CD4-positive, CD25-positive, alpha-beta regulatory T cell (primary cell): ENCODE results near the gene C13orf46. TPM values are rescaled to one million over a fixed set of nuclear protein-coding genes. Genes with fewer than 3 reads are reported as not detected.

Experiments
- ATAC-seq, 2 donors: fragments of 150-1000 bp; cut with Tn5 transposase; one replicate each; pipeline ENCODE4 v1.10.0; 2021; ENCODE audit warnings: low read depth in 2 of 2, moderate number of reproducible peaks in 2 of 2, moderate library complexity in 1 of 2
- DNase-seq, 3 donors: peaks; one replicate each; pipeline versions ENCODE4 v3.0.0 to v3.0.0-alpha.2; 2012 to 2022; ENCODE audit warnings: mixed read lengths in 1 of 3
- H3K27ac ChIP-seq: one replicate; pipeline ENCODE4 v1.7.0; 2013; ENCODE audit warnings: mild to moderate bottlenecking, low read length; ENCODE audit not compliant: insufficient read depth, poor library complexity, severe bottlenecking
- H3K27me3 ChIP-seq: one replicate; pipeline ENCODE4 v1.7.0; 2013; ENCODE audit warnings: low read length; ENCODE audit not compliant: control insufficient read depth, insufficient read depth
- H3K36me3 ChIP-seq: one replicate; pipeline ENCODE4 v1.7.0; 2013; ENCODE audit warnings: mild to moderate bottlenecking, low read length, moderate library complexity; ENCODE audit not compliant: control insufficient read depth, insufficient read depth
- H3K4me1 ChIP-seq: 2 replicates; pipeline ENCODE4 v1.7.0; 2013; ENCODE audit warnings: mild to moderate bottlenecking, low read length; ENCODE audit not compliant: insufficient read depth, control insufficient read depth, poor library complexity, severe bottlenecking
- H3K4me3 ChIP-seq: one replicate; pipeline ENCODE4 v1.7.0; 2013; ENCODE audit warnings: low read depth, mild to moderate bottlenecking, low read length, moderate library complexity
- H3K9me3 ChIP-seq, 2 experiments: 1 replicate in 1 of 2; 2 replicates in 1 of 2; pipeline ENCODE4 v1.7.0; 2013; ENCODE audit warnings: low read length in 2 of 2, mild to moderate bottlenecking in 1 of 2, moderate library complexity in 1 of 2; ENCODE audit not compliant: control insufficient read depth in 2 of 2
- H3K27ac Mint-ChIP-seq, 3 donors: one replicate each; pipeline ENCODE4 v1.8.0; 2020 to 2022; ENCODE audit warnings: mild to moderate bottlenecking in 3 of 3, mixed read lengths in 3 of 3, moderate library complexity in 2 of 3
- H3K27me3 Mint-ChIP-seq: one replicate; pipeline ENCODE4 v1.8.0; 2022; ENCODE audit warnings: mild to moderate bottlenecking, mixed read lengths
- H3K36me3 Mint-ChIP-seq: one replicate; pipeline ENCODE4 v1.8.0; 2020; ENCODE audit warnings: mixed read lengths
- H3K4me1 Mint-ChIP-seq, 4 donors: one replicate each; pipeline ENCODE4 v1.8.0; 2020 to 2022; ENCODE audit warnings: mixed read lengths in 4 of 4, mild to moderate bottlenecking in 1 of 4
- H3K4me3 Mint-ChIP-seq, 4 donors: one replicate each; pipeline ENCODE4 v1.8.0; 2020 to 2022; ENCODE audit warnings: mild to moderate bottlenecking in 4 of 4, mixed read lengths in 4 of 4, moderate library complexity in 3 of 4
- H3K9me3 Mint-ChIP-seq, 7 donors: one replicate each; pipeline ENCODE4 v1.8.0; 2020 to 2022; ENCODE audit warnings: mixed read lengths in 7 of 7, mild to moderate bottlenecking in 3 of 7, moderate library complexity in 2 of 7
- polyA plus RNA-seq, 4 donors: library from polyadenylated mRNA; unstranded; fragments of 300-500 nt; fragmentation: Illumina TruSeq; gene quantifications; one replicate each; pipeline ENCODE4 v1.2.3, GENCODE V29; 2021
- total RNA-seq: library from RNA; stranded (reverse); gene quantifications from one replicate; pipeline ENCODE4 v1.2.3, GENCODE V29; 2022

C13orf46 gene
- total and polyA plus RNA-seq, 5 donors from 2014 or later = 0.16 to 21.2 (median 0.55) TPM

GRCh38 chr13:113919761-113920559 lies 53.9 kb downstream of the C13orf46 start:
- no peak overlapping the region for H3K27ac Mint-ChIP-seq
- Histone ChIP-seq H3K4me1 (no peaks in the 10 kb centered on the region), H3K27ac (no peak overlapping the region), H3K9me3 (peaks cover 7 to 9% of the 10 kb centered on the region in 2 experiments), H3K36me3 (no peaks in the 10 kb centered on the region), H3K4me3 (no peak overlapping the region), H3K27me3 (peaks cover 11% of the 10 kb centered on the region)
- ATAC-seq (no peak), DNase-seq (no peak)
- H3K4me3 Mint-ChIP-seq = no peak overlapping the region
- H3K9me3 Mint-ChIP-seq = peaks cover 0 to 9% (median 4%) of the 10 kb centered on the region in 7 donors
- H3K36me3 Mint-ChIP-seq = no peaks in the 10 kb centered on the region
- H3K4me1 Mint-ChIP-seq = no peaks in the 10 kb centered on the region
- H3K27me3 Mint-ChIP-seq = peaks cover 8% of the 10 kb centered on the region

GRCh38 chr13:113918981-113919701 lies 54.7 kb downstream of the C13orf46 start:
- H3K27me3 ChIP-seq = peaks cover 13% of the 10 kb centered on the region
- H3K36me3 ChIP-seq = no peaks in the 10 kb centered on the region
- DNase-seq (no peak), ATAC-seq (no peak)
- peaks cover 7 to 9% of the 10 kb centered on the region in 2 experiments for H3K9me3 ChIP-seq
- Mint-ChIP-seq H3K4me3 (no peak overlapping the region), H3K9me3 (peaks cover 0 to 9% (median 4%) of the 10 kb centered on the region in 7 donors), H3K27ac (no peak overlapping the region), H3K4me1 (no peaks in the 10 kb centered on the region), H3K36me3 (peaks cover 3% of the 10 kb centered on the region), H3K27me3 (peaks cover 12% of the 10 kb centered on the region)
- no peak overlapping the region for H3K27ac ChIP-seq
- no peak overlapping the region for H3K4me3 ChIP-seq
- H3K4me1 ChIP-seq = no peaks in the 10 kb centered on the region

- H3K27ac ChIP-seq = no peak overlapping the region
- DNase-seq (no peak), ATAC-seq (no peak)
- H3K9me3 Mint-ChIP-seq = peaks cover 0 to 9% (median 4%) of the 10 kb centered on the region in 7 donors
- H3K4me1 Mint-ChIP-seq = no peaks in the 10 kb centered on the region
- no peaks in the 10 kb centered on the region for H3K4me1 ChIP-seq
- H3K36me3 ChIP-seq = no peaks in the 10 kb centered on the region
- H3K27ac Mint-ChIP-seq = no peak overlapping the region
- peaks cover 17% of the 10 kb centered on the region for H3K27me3 ChIP-seq
- peaks cover 7 to 9% of the 10 kb centered on the region in 2 experiments for H3K9me3 ChIP-seq
- H3K4me3 ChIP-seq = no peak overlapping the region
- H3K27me3 Mint-ChIP-seq = peaks cover 15% of the 10 kb centered on the region
- H3K36me3 Mint-ChIP-seq = peaks cover 5% of the 10 kb centered on the region
- H3K4me3 Mint-ChIP-seq = no peak overlapping the region
Measured at GRCh38 chr13:113918580-113918979, 55.3 kb downstream of the C13orf46 start.

- Mint-ChIP-seq H3K4me3 (no peak overlapping the region), H3K4me1 (no peaks in the 10 kb centered on the region), H3K9me3 (peaks cover 0 to 9% (median 2%) of the 10 kb centered on the region in 7 donors), H3K36me3 (peaks cover 5% of the 10 kb centered on the region), H3K27me3 (peaks cover 14% of the 10 kb centered on the region), H3K27ac (no peak overlapping the region)
- no peak for DNase-seq
- peaks cover 20% of the 10 kb centered on the region for H3K27me3 ChIP-seq
- ATAC-seq = no peak
- H3K27ac ChIP-seq = no peak overlapping the region
- H3K36me3 ChIP-seq = no peaks in the 10 kb centered on the region
- no peak overlapping the region for H3K4me3 ChIP-seq
- peaks cover 7 to 9% of the 10 kb centered on the region in 2 experiments for H3K9me3 ChIP-seq
- H3K4me1 ChIP-seq = no peaks in the 10 kb centered on the region
Measured at GRCh38 chr13:113917594-113918371, 56.1 kb downstream of the C13orf46 start.

- H3K27ac Mint-ChIP-seq = no peak overlapping the region
Measured at GRCh38 chr13:113917096-113917495, 56.8 kb downstream of the C13orf46 start.

GRCh38 chr13:113916330-113916815 lies 57.5 kb downstream of the C13orf46 start:
- Mint-ChIP-seq H3K27me3 (peaks cover 23% of the 10 kb centered on the region), H3K27ac (no peak overlapping the region), H3K36me3 (peaks cover 5% of the 10 kb centered on the region), H3K4me3 (no peak overlapping the region), H3K4me1 (peaks cover 0 to 2% (median 0%) of the 10 kb centered on the region in 4 donors), H3K9me3 (peaks cover 0 to 7% (median 3%) of the 10 kb centered on the region in 7 donors)
- H3K27ac ChIP-seq = no peak overlapping the region
- H3K9me3 ChIP-seq = peaks cover 3 to 8% of the 10 kb centered on the region in 2 experiments
- no peak for DNase-seq
- no peak overlapping the region for H3K4me3 ChIP-seq
- no peaks in the 10 kb centered on the region for H3K4me1 ChIP-seq
- H3K27me3 ChIP-seq = peaks cover 22% of the 10 kb centered on the region
- no peaks in the 10 kb centered on the region for H3K36me3 ChIP-seq
- ATAC-seq = no peak

More at GRCh38 chr13:113917096-113917495, 56.8 kb downstream of the C13orf46 start:
- peaks cover 0 to 2% (median 0%) of the 10 kb centered on the region in 4 donors for H3K4me1 Mint-ChIP-seq
- DNase-seq (no peak), ATAC-seq (no peak)
- H3K4me3 ChIP-seq = no peak overlapping the region
- H3K36me3 Mint-ChIP-seq = peaks cover 5% of the 10 kb centered on the region
- no peak overlapping the region for H3K4me3 Mint-ChIP-seq
- H3K27me3 ChIP-seq = peaks cover 26% of the 10 kb centered on the region
- H3K4me1 ChIP-seq = no peaks in the 10 kb centered on the region
- H3K9me3 Mint-ChIP-seq = peaks cover 0 to 9% (median 5%) of the 10 kb centered on the region in 7 donors
- peaks cover 19% of the 10 kb centered on the region for H3K27me3 Mint-ChIP-seq
- H3K36me3 ChIP-seq = no peaks in the 10 kb centered on the region
- H3K27ac ChIP-seq = no peak overlapping the region
- H3K9me3 ChIP-seq = peaks cover 9 to 11% of the 10 kb centered on the region in 2 experiments

- Histone ChIP-seq H3K36me3 (no peaks in the 10 kb centered on the region), H3K27ac (no peak overlapping the region), H3K4me3 (no peak overlapping the region), H3K4me1 (no peaks in the 10 kb centered on the region), H3K27me3 (peaks cover 27% of the 10 kb centered on the region), H3K9me3 (peaks cover 0 to 5% of the 10 kb centered on the region in 2 experiments)
- no peak for DNase-seq
- Mint-ChIP-seq H3K4me3 (no peak overlapping the region), H3K4me1 (peaks cover 0 to 2% (median 0%) of the 10 kb centered on the region in 4 donors), H3K27me3 (peaks cover 28% of the 10 kb centered on the region), H3K27ac (no peak overlapping the region), H3K36me3 (peaks cover 5% of the 10 kb centered on the region), H3K9me3 (peaks cover 0 to 7% (median 2%) of the 10 kb centered on the region in 7 donors)
- no peak for ATAC-seq
Measured at GRCh38 chr13:113915786-113916329, 58.0 kb downstream of the C13orf46 start.
